Activated CD8-positive, alpha-beta memory T cell treated with anti-CD3 and anti-CD28 coated beads, Interleukin-2, amount 50 U/mL, for 24 hours (primary cell): ENCODE data around the gene LENG9.
A peak's percentile ranks its signal among the peaks of the same experiment; 100 is the strongest.
"Not testable (repeated sequence)": the region's sequence is repeated elsewhere in the genome, so short reads cannot be mapped to it uniquely, and the experiment has no call there.

ENCODE experiments used
- DNase-seq: peaks from one replicate; pipeline ENCODE4 v3.0.0-alpha.2; 2020; ENCODE audit errors: extremely low read depth

LENG9 gene

DNA sequence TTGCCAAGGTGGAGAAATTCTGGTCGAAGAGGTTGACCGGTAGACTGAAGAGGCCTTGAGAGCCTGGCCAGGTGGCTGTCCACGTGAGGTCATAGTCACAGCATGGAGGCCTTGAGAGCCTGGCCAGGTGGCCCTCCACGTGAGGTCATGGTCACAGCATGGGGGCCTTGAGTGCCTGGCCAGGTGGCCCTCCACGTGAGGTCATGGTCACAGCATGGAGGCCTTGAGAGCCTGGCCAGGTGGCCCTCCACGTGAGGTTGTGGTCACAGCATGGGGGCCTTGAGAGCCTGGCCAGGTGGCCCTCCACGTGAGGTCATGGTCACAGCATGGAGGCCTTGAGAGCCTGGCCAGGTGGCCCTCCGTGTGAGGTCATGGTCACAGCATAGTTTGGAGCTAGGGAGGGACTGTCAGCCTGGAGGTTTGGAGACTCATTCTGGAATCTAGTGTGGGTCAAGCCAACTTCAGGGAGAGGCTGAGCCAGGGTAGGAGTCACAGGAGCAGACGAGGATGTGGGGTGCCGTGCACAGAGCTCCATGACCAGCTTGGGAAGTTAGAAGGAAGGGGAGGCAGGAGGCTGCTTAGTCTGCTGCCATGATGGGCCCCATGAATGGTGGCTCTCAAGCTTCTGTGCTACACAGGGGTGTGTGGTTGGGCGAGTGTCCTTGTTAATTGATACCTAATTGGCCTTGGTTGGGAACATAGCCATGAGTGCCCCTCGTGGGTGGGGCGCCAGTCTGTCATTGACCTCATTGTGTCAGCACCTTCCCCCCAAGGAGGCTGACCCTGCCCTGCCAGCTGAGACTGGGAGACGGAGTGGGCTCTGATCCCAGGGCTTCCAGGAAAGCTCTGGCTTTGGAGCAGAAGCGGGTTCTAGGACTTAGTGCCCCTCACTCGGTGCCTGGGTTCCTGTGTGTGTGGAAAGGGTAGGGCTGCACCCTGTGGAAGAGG, 4.0 kb downstream of the LENG9 start:
- no peak for DNase-seq

DNA sequence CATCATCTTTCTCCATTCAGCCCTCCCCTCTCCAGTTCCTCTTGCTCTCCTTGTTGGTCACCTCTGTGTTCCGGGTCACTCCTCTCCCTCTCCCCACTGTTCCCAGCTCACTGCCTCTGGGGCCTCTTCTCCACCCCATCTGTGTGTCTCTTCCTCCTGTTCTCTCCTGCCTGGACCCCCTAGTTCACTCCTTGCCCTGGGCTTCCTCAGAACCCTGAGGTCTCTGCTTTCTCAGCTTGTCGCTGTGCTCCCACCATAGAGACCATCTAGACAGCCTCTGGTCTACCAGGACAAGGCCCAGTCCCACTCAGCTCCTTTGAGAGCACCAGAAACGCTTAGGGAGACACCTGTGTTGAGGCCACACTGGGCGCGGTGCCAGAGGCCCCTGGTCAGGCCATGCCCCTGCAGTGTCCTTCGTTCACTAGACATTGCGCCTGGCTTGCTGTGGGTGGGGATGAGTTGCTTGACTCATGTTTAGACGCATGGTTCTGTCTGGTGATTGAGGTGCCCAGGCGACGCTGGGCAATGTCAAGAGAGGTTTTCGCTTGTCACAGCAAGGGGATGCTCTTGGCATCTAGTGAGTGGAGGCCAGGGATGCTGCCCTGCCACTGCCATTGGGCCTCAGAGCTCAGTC, 4.8 kb downstream of the LENG9 start:
- DNase-seq: no peak

DNA sequence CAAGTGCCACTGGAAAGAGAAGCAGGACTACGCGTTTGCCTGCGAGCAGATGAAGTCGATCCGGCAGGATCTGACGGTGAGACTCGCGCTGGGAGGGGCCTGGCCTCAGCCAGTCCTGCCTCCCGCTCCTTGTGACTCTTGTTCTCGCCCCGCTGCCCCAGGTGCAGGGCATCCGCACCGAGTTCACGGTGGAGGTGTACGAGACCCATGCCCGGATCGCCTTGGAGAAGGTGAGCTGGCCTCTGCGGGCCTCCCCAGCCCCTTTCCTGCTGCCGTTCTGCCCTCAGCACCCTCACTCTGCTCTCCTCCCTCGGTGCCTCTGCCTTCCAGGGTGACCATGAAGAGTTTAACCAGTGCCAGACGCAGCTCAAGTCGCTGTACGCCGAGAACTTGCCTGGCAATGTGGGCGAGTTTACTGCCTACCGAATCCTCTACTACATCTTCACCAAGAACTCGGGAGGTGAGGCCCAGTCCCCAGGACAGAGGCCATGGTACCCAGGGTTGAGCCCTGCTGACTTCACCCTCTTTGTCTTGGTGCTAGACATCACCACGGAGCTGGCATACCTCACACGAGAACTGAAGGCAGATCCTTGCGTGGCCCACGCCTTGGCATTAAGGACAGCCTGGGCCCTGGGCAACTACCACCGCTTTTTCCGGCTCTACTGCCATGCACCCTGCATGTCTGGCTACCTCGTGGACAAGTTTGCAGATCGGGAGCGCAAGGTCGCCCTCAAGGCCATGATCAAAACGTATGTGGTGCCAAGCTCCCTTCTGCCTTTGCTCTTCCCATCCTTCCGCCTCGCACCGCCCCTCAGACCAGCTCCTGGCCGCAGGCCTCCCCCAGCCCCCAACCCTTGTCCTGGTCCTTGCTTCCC, 5.6 kb downstream of the LENG9 start:
- no peak for DNase-seq

DNA sequence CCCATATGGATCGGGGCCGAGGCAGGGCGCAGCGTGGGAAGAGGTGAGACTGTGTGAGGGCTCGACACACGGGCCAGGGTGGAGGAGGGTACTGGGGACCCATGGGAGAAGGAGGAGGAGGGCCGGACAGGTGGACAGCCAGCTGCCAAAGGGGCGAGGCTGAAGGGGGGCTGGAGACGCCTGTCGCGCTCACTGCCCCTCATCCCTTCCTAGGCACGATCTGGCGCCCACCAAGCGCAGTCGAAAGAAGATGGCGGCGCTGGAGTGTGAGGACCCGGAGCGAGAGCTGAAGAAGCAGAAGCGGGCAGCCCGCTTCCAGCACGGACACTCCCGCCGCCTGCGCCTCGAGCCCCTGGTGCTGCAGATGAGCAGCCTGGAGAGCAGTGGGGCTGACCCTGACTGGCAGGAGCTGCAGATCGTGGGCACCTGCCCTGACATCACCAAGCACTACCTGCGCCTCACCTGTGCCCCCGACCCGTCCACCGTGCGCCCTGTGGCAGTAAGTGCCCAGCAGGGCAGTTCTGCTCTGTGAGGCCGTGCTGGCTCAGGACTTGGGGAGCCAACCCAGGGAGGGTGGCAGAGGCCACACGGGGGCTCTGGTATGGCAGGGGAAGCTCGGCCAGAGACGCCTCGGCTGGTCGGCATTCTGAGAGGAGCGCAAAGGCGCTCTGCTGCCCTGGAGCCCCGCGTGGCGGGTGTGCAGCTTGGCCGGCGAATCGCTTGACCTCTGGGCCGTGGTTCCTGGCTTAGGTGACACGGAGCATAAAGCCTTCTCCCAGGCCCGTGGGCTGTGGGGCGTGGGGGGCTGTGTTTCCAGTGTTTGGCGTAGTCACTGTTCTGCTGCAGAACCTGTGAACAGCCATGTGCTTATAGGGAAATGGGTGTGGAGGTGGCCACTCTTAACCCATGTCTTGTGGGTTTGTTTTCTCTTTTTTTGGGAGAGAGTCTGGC, 6.9 kb downstream of the LENG9 start:
- no peak for DNase-seq

DNA sequence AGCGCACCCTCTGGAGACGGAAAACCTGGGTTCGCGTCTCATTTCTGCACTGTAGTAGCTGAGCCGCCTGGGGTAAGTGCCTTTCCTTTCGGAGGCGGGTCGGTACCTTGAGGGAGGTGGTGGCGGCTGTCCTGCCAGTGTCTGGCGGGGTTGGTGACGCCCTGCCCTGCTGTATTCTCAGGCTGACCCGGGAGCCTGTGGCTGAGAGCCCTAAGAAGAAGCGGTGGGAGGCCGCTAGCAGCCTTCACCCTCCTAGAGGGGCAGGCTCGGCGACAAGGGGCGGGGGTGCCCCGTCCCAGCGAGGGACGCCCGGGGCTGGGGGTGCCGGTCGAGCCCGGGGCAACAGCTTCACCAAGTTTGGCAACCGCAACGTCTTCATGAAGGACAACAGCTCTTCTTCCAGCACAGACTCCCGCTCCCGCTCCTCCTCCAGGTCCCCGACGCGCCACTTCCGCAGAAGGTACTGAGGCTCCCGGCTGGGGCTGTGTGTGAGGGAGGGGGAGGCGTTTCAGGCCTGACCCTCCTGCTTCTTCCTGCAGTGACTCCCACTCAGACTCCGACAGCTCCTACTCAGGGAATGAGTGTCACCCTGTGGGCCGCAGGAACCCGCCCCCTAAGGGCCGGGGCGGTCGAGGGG, 7.7 kb downstream of the LENG9 start:
- no peak for DNase-seq

DNA sequence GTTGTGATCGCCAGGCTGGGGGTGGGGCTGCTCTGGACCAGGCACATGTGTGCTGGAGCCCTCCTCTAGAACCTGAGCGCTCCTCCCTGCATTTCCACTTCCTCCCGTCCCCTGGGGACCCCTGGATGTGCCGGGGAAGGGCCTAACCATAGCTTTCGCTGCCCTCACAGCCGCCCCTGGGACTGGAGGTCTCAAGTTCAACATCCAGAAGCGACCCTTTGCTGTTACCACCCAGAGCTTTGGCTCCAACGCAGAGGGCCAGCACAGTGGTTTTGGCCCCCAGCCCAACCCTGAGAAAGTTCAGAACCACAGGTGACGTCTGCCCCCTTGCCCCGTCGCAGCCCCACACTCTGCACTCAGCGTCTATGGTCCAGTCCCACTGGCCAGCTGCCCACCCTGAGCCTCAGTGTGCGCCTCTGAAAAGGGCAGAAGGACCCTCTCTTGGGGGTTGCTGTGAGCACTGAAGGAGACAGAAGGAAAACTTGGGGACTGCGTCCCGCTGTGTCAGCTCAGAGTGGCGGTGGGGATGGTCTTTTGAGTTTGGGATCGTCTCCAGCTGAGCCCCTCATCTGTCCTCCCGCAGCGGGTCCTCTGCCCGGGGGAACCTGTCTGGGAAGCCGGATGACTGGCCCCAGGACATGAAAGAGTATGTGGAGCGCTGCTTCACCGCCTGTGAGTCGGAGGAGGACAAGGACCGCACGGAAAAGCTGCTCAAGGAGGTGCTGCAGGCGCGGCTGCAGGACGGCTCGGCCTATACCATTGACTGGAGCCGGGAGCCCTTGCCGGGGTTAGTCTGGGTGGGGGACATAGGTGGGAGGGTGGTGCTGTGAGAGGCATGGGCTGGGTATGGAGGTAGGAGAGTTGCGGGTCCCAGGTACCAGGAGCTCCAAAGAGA, 8.6 kb downstream of the LENG9 start:
- DNase-seq: no peak

DNA sequence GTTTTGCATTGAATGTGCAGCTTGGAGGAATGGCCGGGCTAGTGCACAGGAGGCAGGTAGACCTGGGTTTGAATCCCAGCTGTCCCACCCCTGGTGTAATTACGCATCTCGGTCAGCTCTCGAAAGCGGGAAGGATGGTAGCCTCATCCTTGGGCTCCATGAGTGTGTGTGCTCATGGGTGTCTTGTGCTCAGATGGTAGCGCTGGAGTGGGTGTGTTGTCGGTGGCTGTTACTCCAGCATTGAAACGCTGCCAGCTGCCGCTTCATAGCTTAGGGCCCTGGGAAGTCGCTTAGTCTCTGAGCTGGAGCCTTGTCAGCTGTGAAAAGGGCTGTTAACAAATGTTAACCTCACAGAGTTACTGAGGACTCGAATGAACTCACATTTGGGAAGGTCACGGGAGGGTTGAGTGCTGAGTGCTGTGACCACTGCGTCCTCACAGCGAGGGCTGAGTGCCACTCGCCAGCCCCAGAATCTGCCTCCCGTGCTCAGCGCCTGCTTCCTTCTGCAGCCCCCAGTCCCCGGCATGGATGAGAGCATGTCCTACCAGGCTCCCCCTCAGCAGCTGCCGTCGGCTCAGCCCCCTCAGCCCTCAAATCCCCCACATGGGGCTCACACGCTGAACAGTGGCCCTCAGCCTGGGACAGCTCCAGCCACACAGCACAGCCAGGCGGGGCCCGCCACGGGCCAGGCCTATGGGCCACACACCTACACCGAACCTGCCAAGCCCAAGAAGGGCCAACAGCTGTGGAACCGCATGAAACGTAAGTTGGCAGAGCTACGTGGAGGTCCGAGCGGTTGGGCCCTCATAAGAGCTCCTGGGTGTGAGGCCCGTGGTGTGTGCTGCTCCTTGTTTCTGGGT, 9.4 kb downstream of the LENG9 start:
- no peak for DNase-seq

DNA sequence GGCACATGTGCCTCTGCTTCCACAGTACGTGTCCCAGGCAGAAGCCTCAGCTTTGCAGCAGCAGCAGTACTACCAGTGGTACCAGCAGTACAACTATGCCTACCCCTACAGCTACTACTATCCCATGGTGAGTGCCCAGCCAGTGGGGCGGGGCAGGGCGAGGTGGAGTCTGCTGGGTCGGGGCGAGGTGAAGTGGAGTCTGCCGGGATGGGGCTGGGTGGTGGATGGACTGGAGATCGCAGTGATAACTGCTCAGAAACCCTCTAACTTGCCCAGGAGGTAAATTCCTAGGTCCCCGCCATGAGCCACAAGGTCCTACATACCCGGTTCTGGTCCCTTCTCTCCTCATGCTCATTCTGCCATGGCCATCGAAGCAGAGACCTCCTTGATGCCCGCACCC, 11.0 kb downstream of the LENG9 start:
- no peak for DNase-seq

DNA sequence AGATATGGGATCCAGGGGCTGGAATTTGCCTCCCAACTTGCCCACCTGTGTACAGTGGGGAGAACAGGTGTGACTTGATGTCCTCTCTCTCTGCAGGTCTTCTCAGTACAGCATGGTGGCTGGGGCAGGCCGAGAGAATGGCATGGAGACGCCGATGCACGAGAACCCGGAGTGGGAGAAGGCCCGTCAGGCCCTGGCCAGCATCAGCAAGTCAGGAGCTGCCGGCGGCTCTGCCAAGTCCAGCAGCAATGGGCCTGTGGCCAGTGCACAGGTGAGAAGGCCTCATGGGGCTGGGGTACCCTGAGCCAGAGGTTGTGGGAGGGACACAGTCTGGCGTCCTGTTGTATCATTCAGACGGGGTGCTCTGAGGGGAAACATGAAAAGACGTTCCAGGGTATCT, 11.6 kb downstream of the LENG9 start:
- no peak for DNase-seq

DNA sequence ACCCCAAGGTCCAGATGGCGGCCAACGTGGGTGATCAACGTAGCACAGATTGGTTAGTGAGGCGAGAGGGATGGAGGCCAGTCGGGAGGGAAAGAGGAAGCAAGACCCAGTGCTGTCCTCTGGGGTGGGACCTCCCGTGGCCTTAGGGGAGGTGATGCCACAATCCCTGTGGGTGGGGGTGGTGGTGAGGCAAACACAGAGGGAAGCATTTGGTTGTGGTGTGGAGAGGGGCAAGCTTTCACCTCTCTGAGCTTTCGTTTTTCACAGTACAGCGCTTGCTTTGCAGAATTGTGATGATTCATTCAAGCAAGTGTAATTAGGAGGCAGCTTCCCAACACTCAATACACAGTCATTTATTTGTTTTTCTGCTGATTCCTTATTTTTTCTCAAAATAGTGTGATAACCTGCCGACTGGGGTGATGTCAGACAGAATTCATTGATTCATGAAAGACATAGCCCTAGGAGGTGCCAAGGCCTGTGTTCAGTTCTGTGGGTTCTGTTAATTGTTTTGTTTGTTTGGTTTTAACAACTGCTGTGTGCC, 12.2 kb downstream of the LENG9 start:
- no peak for DNase-seq

DNA sequence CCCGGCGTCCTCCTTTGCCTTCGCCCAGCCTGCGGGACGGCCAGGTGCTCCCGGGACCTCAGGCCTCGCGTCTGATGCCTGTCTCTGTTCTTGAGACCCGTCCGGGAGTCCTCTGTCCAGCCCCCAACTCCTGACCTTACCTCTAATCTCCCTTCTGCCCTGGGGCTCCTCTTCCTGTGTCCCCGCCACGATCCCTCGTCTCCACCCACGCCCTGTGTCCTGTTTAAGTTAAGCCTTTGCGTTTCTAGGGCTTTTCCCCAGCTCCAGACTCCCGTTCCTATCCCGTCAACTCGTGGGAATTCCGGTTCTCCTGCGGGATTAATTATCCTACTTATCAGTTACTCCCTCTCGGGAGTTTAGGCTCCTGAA, 13.9 kb downstream of the LENG9 start:
- no peak for DNase-seq

DNA sequence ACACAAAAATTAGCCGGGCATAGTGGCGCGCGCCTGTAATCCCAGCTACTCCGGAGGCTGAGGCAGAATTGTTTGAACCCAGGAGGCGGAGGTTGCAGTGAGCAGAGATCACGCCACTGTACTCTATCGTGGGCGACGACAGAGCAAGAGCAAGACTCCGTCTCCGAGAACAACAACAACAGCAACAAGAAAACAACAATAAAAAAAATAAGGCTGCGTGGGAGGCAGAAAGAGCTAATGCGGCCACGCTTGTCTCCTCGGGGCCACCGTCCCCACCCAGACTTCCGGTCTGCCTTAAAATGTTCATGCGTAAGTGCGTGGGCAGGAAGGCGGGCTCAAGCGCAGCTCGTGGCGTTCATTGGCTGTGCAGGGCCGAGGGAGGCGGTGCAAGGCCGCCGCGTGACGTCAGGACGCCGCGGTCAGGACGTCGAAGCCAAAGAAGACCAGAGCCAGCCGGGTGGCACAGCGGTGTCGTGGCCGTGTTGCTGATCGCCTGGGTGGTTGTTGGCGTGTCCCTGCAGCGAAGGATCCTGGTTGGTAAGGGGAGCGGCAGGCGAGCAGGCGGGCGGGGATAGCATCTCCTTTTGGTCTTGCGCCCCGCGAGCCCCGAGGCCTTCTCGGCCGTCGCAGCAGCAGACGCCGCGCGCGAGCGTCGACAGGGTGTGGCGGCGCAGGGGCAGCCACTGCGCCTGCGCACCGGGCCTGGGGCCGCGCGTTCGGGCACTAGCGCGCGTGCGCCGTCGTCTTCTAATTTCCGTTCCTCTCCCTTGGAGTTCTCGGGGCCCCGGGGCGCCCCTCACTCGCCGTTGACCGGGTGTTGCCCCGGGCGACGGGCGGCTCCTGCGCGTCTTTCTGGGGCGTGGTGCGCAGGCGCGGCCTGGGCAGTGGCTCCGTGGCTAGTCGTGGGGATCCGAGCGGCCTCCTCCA, 14.5 kb downstream of the LENG9 start, which contains the start of gene LENG8:
Gene LENG8 (plus strand): TSS at position 426 of the 927 bp plus-strand sequence. CDS start 2,146 bp downstream, outside the sequence.
- DNase-seq: peak; percentile 92

DNA sequence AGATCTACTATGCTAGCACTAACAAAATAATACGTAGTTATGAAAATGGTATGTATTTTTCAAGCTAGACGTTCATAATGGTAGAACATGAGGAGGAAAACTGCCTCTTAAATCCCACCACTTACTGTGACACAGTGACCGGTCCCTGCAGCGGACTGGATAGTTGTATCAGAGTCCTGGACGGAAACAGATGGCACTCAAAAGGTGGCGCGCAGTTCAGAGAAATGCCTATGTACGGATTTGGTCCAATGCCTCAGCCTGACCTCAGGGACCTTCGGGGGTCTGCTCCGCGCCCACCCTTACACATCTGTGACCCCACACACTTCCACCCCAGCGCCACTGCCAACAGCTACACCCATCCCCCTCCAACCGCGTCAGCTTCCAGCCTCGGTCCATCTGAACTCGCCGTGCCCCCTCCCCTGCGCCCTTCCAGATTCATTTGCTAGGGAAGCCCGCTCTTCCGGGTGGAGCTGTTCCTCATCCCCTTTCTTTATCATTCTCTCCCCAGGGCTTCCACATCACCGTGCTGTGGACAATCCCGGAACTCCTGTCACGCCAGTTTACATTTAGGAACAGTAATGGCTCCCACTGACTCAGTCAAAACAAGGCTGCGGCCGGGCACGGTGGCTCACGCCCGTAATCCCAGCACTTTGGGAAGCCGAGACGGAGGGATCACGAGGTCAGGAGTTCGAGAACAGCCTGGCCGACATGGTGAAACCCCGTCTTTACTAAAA, 15.4 kb downstream of the LENG9 start:
- no peak for DNase-seq

DNA sequence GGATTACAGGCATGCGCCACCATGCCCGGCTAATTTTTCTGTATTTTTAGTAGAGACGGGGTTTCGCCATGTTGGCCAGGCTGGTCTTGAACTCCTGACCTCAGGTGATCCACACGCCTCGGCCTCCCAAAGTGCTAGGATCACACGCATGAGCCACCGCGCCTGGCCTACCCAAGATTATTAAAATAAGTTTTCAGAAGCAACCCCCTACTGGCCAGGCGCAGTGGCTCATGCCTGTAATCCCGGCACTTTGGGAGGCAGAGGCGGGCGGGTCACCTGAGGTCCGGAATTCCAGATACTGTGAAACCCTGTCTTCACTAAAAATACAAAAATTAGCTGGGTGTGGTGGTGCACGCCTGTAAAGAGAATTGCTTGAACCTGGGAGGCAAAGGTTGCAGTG, 17.2 kb downstream of the LENG9 start:
- DNase-seq: not testable (repeated sequence)

DNA sequence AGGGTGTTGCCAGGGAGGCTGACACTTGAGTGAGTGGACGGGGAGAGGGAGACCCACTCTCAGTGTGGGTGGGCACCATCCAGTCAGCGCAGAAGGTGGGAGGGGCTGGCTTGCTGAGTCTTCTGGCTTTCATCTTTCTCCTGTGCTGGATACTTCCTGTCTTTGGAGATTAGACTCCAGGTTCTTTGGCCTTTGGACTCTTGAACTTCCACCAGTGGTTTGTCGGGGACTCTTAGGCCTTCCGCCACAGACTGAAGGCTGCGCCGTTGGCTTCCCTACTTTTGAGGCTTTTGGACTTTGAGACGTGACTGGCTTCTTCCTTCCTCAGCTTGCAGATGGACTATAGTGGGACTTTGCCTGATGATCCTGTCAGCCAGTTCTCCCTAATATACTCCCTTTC, 18.8 kb downstream of the LENG9 start:
- no peak for DNase-seq

DNA sequence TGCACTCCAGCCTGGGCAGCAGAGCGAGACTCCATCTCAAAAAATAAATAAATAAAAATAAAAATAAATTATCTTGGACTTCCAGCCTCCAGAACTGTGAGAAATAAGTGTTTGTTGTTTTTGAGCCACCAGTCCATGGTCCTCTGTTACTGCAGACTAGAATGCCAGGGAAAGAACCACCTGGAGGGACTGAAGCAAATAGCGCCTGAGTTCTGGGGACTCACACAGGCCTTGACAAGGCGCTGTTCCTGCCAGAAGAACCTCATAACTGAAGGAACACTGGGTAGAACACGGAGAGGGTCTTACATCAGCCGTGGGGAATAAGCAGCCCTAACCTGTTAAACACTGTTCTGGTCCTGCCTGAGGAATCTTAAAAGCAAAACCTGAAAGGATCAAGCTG, 22.9 kb downstream of the LENG9 start:
- no peak for DNase-seq
